ENCODE results near the gene TRAPPC5. TPM values are rescaled to one million over a fixed set of nuclear protein-coding genes. Genes with fewer than 3 reads are reported as not detected.

Gene TRAPPC5
- total RNA-seq, 4 donors from 2014 or later, result 12.4 to 156 (median 41.0) TPM

DNA sequence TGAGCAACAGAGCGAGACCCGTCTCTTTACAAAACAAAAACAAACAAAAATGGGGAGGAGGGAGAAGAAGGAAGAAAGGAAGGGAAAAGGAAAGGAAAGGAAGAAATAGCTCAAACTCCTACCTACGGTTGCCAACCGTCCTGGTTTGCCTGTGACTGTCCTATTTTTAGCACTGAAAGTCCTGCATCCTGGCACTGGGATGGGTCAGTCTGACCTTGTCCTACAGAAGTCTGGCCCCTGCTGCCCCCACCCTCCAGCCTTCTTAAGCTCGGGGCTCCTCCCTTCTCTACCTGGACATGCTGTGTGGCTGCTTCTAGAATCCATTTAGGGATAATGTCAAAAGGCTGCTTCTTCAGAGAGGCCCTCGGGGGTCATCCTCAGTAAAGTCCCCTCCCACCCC, 45.0 kb upstream of the TRAPPC5 start:
- H3K36me3 ChIP-seq, result no peaks in the 10 kb centered on the region
- H3K27ac ChIP-seq, result no peak overlapping the region
- intact Hi-C loops (cut with DNase I; ENCODE audit: low total_unique reads), result no loop called here
- TF ChIP-seq, protein P1, sequence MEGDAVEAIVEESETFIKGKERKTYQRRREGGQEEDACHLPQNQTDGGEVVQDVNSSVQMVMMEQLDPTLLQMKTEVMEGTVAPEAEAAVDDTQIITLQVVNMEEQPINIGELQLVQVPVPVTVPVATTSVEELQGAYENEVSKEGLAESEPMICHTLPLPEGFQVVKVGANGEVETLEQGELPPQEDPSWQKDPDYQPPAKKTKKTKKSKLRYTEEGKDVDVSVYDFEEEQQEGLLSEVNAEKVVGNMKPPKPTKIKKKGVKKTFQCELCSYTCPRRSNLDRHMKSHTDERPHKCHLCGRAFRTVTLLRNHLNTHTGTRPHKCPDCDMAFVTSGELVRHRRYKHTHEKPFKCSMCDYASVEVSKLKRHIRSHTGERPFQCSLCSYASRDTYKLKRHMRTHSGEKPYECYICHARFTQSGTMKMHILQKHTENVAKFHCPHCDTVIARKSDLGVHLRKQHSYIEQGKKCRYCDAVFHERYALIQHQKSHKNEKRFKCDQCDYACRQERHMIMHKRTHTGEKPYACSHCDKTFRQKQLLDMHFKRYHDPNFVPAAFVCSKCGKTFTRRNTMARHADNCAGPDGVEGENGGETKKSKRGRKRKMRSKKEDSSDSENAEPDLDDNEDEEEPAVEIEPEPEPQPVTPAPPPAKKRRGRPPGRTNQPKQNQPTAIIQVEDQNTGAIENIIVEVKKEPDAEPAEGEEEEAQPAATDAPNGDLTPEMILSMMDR (IDR thresholded peaks at IDR 0.05), result no peak
- TF ChIP-seq POLR2A (IDR thresholded peaks at IDR 0.05), result no peak
- no peak overlapping the region for H3K4me3 ChIP-seq
- peaks cover 10 to 20% of the 10 kb centered on the region in 2 donors for H3K27me3 ChIP-seq
- no peaks in the 10 kb centered on the region for H3K9me3 ChIP-seq
- peaks cover 0 to 4% of the 10 kb centered on the region in 2 donors for H3K4me1 ChIP-seq
- no peak for DNase-seq

DNA sequence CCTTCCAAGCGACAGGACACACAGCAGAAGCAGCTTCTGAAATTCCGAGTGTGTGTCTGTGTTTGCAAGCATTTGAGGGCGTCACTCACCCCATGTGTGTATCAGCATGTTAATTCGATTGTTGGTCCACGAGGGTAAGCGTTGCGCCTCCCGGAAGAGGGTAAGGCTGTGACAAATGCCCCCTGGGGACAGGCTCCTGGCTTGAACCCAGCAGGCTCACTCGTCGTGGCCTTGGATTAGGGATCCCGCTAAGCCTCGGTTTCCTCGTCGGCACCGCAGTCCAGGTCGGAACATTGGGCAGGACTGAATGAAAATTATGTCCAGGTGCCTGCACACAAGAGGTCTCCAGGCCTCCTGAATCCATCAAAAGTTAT, 44.3 kb upstream of the TRAPPC5 start:
- peaks cover 10 to 20% of the 10 kb centered on the region in 2 donors for H3K27me3 ChIP-seq
- intact Hi-C loops (cut with DNase I; ENCODE audit: low total_unique reads), result no loop called here
- no peaks in the 10 kb centered on the region for H3K4me1 ChIP-seq
- H3K27ac ChIP-seq, result no peak overlapping the region
- no peaks in the 10 kb centered on the region for H3K36me3 ChIP-seq
- no peaks in the 10 kb centered on the region for H3K9me3 ChIP-seq
- H3K4me3 ChIP-seq, result no peak overlapping the region
- TF ChIP-seq, protein P1 (IDR thresholded peaks at IDR 0.05), result no peak
- no peak for TF ChIP-seq POLR2A (IDR thresholded peaks at IDR 0.05)
- no peak for DNase-seq

DNA sequence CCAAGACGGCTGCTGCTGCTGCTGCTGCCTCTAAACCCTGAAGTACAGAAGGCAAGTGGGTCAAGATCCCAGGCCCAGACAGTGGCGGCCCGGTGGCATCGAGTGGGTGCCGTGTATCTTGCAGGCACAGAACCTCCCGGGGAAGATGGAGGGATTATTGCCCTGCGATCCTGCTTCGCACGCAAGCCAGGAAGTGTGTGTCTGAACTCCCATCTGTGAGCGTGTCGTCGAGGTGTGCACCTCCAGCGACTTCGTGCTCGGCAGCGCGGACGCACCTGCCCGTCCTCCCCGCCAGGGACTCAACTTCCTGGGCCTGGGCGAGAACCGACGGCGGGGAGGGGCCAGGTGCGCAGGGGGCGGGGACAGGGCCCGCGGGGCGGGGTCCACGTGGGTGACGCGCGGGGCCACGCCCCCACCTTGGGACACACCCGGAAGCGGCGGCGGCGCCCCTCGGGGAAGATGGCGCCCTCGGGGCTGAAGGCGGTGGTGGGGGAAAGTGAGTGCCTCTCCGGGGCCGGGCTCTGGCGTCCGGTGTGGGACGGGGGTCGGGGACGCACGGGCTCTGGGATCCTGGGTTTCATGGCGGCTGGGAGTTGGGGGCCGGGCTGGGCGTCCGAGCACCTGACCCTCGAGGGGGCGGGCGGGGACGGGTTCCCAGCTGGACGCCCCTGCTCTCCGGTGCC, 43.8 kb upstream of the TRAPPC5 start, which contains the start of gene STXBP2:
STXBP2 (plus strand) TSS at position 420 of the 683 bp plus-strand sequence; CDS start at position 460, 40 bp downstream.
- Histone ChIP-seq H3K4me1 (no peaks in the 10 kb centered on the region), H3K36me3 (no peaks in the 10 kb centered on the region), H3K27ac (no peak within 1 kb of the TSS), H3K9me3 (no peaks in the 10 kb centered on the region), H3K27me3 (peaks cover 10 to 20% of the 10 kb centered on the region in 2 donors), H3K4me3 (peak within 1 kb of the TSS in 1 of 2 donors; percentile 31)
- intact Hi-C loops (cut with DNase I; ENCODE audit: low total_unique reads), result no loop called here
- DNase-seq, result peak in 1 of 2 donors; percentile 34
- peak in 1 of 2 donors; percentile 23 for TF ChIP-seq POLR2A (IDR thresholded peaks at IDR 0.05)
- TF ChIP-seq, protein P1 (IDR thresholded peaks at IDR 0.05), result no peak

DNA sequence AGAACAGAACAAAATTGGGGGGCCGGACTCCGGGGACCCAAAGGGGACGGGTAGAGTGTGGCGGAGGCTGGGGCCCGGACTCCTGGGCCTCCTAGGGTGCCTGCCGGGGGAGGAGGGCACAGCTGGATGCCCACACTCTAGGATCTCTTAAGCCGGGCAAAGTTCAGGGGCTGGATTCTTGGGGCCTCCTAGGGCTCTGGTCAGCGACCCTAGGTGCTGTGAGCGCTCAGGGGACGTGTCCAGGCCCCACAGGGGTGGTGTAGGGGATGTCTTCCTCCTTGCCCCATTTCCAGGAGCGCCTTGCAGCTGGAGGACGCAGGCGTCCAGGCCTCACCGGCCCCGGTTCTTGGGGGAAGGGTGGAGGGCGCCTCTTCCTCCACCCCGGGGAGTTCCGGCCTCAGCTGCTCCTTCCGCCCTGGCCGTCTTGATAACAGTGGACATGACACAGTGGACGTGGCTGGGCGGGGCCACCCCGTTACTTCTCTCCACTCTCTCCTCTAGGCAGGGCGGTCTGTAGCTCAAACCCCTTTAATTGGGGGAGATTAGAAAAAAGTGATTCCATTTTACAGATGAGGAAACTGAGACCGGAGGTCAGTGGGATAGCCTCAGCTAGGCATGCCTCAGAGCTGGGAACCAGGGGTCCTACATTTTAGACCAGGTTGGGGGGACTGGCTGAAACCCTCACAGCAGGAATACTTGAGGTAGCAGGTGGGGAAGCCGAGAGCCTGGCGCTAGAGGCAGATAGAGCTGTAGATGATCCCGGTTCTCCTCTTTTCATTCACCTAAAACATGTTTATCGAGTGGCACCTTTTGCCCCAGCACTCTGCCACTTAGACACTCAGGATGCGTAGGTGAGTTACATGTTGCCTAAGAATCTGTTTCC, 43.0 kb upstream of the TRAPPC5 start:
- intact Hi-C loops (cut with DNase I; ENCODE audit: low total_unique reads), result no loop called here
- no peak for DNase-seq
- no peaks in the 10 kb centered on the region for H3K36me3 ChIP-seq
- no peak for TF ChIP-seq POLR2A (IDR thresholded peaks at IDR 0.05)
- TF ChIP-seq, protein P1 (IDR thresholded peaks at IDR 0.05), result no peak
- H3K27ac ChIP-seq, result no peak overlapping the region
- H3K9me3 ChIP-seq, result no peaks in the 10 kb centered on the region
- peaks cover 10 to 20% of the 10 kb centered on the region in 2 donors for H3K27me3 ChIP-seq
- H3K4me1 ChIP-seq, result no peaks in the 10 kb centered on the region
- peak overlapping the region in 1 of 2 donors; percentile 31 for H3K4me3 ChIP-seq
